ENCODE results near the gene DPP4. TPM values are rescaled to one million over a fixed set of nuclear protein-coding genes. Genes with fewer than 3 reads are reported as not detected.

Gene DPP4
- total and polyA plus RNA-seq, 2 experiments from 2014 or later, result 1.5 to 2.8 TPM

DNA sequence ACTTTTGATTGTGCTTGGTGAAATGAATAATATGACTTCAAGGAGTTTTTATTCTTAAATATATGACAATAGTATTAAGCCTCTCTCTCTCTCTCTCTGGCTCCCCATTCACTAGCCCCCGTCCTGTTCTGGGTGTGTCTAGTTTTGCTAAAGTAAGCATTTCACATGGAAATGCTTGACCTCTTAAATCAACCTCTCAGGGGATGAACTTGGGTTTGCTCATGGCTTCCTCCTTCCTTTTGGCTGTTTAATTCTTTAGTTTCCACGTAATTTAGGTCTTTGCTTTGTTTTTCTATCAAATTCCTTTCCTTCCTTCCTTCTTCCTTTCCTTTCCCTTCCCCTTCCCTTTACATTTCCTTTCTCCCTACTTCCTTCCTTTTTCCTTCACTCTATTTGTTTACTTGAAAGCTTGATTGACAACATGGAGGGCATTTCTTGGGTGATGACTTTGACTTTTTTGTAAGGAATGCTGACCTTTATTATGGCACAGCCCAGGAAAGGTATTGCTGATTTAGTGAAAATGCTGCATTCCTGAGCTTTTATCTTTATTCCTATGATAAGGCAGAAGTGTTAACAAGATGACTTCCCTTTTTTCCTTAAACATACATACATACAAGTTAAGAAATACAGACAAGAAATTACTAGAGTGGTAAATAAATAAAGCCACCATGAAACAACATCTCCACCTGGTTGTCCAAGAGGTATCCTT, 3.6 kb downstream of the DPP4 start:
- peaks cover 34% of the 10 kb centered on the region for H3K27me3 ChIP-seq (ENCODE audit: insufficient read depth)
- Mint-ChIP-seq H3K9me3 (no peaks in the 10 kb centered on the region), H3K4me3 (no peak overlapping the region), H3K36me3 (ENCODE audit: low read depth) (no peaks in the 10 kb centered on the region), H3K4me1 (peaks cover 32% of the 10 kb centered on the region), H3K27me3 (ENCODE audit: insufficient read depth, low read depth, poor library complexity) (peaks cover 19% of the 10 kb centered on the region), H3K27ac (no peak overlapping the region)
- no peaks in the 10 kb centered on the region for H3K79me2 ChIP-seq (replicated peaks; ENCODE audit: insufficient read depth)
- no peak overlapping the region for H3K27ac ChIP-seq (ENCODE audit: low read depth)
- ATAC-seq (no peak), DNase-seq (ENCODE audit: low spot score) (no peak)
- no peaks in the 10 kb centered on the region for H3K36me3 ChIP-seq (ENCODE audit: insufficient read depth)
- no peaks in the 10 kb centered on the region for H4K20me1 ChIP-seq (replicated peaks; ENCODE audit: insufficient read depth)
- TF ChIP-seq, protein P1, sequence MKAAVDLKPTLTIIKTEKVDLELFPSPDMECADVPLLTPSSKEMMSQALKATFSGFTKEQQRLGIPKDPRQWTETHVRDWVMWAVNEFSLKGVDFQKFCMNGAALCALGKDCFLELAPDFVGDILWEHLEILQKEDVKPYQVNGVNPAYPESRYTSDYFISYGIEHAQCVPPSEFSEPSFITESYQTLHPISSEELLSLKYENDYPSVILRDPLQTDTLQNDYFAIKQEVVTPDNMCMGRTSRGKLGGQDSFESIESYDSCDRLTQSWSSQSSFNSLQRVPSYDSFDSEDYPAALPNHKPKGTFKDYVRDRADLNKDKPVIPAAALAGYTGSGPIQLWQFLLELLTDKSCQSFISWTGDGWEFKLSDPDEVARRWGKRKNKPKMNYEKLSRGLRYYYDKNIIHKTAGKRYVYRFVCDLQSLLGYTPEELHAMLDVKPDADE (IDR thresholded peaks at IDR 0.05), result no peak
- TF ChIP-seq, protein P2, sequence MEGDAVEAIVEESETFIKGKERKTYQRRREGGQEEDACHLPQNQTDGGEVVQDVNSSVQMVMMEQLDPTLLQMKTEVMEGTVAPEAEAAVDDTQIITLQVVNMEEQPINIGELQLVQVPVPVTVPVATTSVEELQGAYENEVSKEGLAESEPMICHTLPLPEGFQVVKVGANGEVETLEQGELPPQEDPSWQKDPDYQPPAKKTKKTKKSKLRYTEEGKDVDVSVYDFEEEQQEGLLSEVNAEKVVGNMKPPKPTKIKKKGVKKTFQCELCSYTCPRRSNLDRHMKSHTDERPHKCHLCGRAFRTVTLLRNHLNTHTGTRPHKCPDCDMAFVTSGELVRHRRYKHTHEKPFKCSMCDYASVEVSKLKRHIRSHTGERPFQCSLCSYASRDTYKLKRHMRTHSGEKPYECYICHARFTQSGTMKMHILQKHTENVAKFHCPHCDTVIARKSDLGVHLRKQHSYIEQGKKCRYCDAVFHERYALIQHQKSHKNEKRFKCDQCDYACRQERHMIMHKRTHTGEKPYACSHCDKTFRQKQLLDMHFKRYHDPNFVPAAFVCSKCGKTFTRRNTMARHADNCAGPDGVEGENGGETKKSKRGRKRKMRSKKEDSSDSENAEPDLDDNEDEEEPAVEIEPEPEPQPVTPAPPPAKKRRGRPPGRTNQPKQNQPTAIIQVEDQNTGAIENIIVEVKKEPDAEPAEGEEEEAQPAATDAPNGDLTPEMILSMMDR (conservative IDR thresholded peaks at IDR 0.05; ENCODE audit: low read depth in 2 of 2), result no peak
- TF ChIP-seq POLR2AphosphoS5 (IDR thresholded peaks at IDR 0.05; ENCODE audit: low read depth) (no peak), EZH2 (IDR thresholded peaks at IDR 0.05; ENCODE audit: low read depth, unreplicated experiment) (no peak), ZNF331 (CRISPR knock-in tag; IDR thresholded peaks at IDR 0.05; ENCODE audit: low read depth) (no peak), JUNB (IDR thresholded peaks at IDR 0.05; ENCODE audit: unreplicated experiment) (no peak), NANOG (IDR thresholded peaks at IDR 0.05; ENCODE audit: borderline replicate concordance) (no peak), STAT1 (IDR thresholded peaks at IDR 0.05; ENCODE audit: unreplicated experiment) (no peak), CREB1 (CRISPR knock-in tag; IDR thresholded peaks at IDR 0.05; ENCODE audit: low read depth) (no peak), ZNF114 (CRISPR knock-in tag; IDR thresholded peaks at IDR 0.05) (no peak), EZH2phosphoT487 (IDR thresholded peaks at IDR 0.05; ENCODE audit: unreplicated experiment) (no peak)
- TF ChIP-seq, protein P3, sequence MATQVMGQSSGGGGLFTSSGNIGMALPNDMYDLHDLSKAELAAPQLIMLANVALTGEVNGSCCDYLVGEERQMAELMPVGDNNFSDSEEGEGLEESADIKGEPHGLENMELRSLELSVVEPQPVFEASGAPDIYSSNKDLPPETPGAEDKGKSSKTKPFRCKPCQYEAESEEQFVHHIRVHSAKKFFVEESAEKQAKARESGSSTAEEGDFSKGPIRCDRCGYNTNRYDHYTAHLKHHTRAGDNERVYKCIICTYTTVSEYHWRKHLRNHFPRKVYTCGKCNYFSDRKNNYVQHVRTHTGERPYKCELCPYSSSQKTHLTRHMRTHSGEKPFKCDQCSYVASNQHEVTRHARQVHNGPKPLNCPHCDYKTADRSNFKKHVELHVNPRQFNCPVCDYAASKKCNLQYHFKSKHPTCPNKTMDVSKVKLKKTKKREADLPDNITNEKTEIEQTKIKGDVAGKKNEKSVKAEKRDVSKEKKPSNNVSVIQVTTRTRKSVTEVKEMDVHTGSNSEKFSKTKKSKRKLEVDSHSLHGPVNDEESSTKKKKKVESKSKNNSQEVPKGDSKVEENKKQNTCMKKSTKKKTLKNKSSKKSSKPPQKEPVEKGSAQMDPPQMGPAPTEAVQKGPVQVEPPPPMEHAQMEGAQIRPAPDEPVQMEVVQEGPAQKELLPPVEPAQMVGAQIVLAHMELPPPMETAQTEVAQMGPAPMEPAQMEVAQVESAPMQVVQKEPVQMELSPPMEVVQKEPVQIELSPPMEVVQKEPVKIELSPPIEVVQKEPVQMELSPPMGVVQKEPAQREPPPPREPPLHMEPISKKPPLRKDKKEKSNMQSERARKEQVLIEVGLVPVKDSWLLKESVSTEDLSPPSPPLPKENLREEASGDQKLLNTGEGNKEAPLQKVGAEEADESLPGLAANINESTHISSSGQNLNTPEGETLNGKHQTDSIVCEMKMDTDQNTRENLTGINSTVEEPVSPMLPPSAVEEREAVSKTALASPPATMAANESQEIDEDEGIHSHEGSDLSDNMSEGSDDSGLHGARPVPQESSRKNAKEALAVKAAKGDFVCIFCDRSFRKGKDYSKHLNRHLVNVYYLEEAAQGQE (IDR thresholded peaks at IDR 0.05; ENCODE audit: unreplicated experiment), result no peak
- TF ChIP-seq, protein P4, sequence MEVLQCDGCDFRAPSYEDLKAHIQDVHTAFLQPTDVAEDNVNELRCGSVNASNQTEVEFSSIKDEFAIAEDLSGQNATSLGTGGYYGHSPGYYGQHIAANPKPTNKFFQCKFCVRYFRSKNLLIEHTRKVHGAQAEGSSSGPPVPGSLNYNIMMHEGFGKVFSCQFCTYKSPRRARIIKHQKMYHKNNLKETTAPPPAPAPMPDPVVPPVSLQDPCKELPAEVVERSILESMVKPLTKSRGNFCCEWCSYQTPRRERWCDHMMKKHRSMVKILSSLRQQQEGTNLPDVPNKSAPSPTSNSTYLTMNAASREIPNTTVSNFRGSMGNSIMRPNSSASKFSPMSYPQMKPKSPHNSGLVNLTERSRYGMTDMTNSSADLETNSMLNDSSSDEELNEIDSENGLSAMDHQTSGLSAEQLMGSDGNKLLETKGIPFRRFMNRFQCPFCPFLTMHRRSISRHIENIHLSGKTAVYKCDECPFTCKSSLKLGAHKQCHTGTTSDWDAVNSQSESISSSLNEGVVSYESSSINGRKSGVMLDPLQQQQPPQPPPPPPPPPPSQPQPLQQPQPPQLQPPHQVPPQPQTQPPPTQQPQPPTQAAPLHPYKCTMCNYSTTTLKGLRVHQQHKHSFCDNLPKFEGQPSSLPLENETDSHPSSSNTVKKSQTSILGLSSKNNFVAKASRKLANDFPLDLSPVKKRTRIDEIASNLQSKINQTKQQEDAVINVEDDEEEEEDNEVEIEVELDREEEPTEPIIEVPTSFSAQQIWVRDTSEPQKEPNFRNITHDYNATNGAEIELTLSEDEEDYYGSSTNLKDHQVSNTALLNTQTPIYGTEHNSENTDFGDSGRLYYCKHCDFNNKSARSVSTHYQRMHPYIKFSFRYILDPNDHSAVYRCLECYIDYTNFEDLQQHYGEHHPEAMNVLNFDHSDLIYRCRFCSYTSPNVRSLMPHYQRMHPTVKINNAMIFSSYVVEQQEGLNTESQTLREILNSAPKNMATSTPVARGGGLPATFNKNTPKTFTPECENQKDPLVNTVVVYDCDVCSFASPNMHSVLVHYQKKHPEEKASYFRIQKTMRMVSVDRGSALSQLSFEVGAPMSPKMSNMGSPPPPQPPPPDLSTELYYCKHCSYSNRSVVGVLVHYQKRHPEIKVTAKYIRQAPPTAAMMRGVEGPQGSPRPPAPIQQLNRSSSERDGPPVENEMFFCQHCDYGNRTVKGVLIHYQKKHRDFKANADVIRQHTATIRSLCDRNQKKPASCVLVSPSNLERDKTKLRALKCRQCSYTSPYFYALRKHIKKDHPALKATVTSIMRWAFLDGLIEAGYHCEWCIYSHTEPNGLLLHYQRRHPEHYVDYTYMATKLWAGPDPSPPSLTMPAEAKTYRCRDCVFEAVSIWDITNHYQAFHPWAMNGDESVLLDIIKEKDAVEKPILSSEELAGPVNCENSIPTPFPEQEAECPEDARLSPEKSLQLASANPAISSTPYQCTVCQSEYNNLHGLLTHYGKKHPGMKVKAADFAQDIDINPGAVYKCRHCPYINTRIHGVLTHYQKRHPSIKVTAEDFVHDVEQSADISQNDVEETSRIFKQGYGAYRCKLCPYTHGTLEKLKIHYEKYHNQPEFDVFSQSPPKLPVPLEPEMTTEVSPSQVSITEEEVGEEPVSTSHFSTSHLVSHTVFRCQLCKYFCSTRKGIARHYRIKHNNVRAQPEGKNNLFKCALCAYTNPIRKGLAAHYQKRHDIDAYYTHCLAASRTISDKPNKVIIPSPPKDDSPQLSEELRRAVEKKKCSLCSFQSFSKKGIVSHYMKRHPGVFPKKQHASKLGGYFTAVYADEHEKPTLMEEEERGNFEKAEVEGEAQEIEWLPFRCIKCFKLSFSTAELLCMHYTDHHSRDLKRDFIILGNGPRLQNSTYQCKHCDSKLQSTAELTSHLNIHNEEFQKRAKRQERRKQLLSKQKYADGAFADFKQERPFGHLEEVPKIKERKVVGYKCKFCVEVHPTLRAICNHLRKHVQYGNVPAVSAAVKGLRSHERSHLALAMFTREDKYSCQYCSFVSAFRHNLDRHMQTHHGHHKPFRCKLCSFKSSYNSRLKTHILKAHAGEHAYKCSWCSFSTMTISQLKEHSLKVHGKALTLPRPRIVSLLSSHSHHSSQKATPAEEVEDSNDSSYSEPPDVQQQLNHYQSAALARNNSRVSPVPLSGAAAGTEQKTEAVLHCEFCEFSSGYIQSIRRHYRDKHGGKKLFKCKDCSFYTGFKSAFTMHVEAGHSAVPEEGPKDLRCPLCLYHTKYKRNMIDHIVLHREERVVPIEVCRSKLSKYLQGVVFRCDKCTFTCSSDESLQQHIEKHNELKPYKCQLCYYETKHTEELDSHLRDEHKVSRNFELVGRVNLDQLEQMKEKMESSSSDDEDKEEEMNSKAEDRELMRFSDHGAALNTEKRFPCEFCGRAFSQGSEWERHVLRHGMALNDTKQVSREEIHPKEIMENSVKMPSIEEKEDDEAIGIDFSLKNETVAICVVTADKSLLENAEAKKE (CRISPR knock-in tag; IDR thresholded peaks at IDR 0.05), result no peak
- H3K4me1 ChIP-seq (ENCODE audit: insufficient read depth), result peaks cover 28% of the 10 kb centered on the region
- H3F3A ChIP-seq (replicated peaks; ENCODE audit: low read depth), result no peaks in the 10 kb centered on the region
- H3K9me2 ChIP-seq (ENCODE audit: insufficient read depth), result 0 out of 2 replicates have a peak, but pooled peaks cover 2% of the 10 kb centered on the region
- H2AFZ ChIP-seq, result no peak overlapping the region
- H3K4me3 ChIP-seq, result no peak overlapping the region
- H3K4me2 ChIP-seq, result no peak overlapping the region

Data from GM23338 (cell line).